GM21717 (cell line): ENCODE data around the gene DFFB.

ENCODE experiments used
- ATAC-seq: cut with Tn5 transposase; IDR thresholded peaks from one replicate; pipeline ENCODE4 v1.9.1; 2021; ENCODE audit warnings: mild to moderate bottlenecking, moderate library complexity; ENCODE audit not compliant: unreplicated experiment

Gene DFFB

GRCh38 chr1:3828391-3828790 is 28.9 kb upstream of the DFFB start:
- ATAC-seq, result no peak

- ATAC-seq, result no peak
Observed at GRCh38 chr1:3831689-3832088, 25.6 kb upstream of the DFFB start.

GRCh38 chr1:3834701-3835100 is 22.6 kb upstream of the DFFB start:
- no peak for ATAC-seq

- ATAC-seq, result no peak
Observed at GRCh38 chr1:3836421-3836820, 20.9 kb upstream of the DFFB start.

GRCh38 chr1:3837200-3837599 is 20.1 kb upstream of the DFFB start:
- ATAC-seq, result no peak

- ATAC-seq, result no peak
Observed at GRCh38 chr1:3837685-3838084, 19.6 kb upstream of the DFFB start.

- ATAC-seq, result no peak
Observed at GRCh38 chr1:3838788-3839187, 18.5 kb upstream of the DFFB start.

GRCh38 chr1:3841491-3841890 is 15.8 kb upstream of the DFFB start:
- ATAC-seq, result no peak

GRCh38 chr1:3842912-3843311 is 14.4 kb upstream of the DFFB start:
- no peak for ATAC-seq

- ATAC-seq, result no peak
Observed at GRCh38 chr1:3846541-3846940, 10.7 kb upstream of the DFFB start.

GRCh38 chr1:3847081-3847480 is 10.2 kb upstream of the DFFB start:
- no peak for ATAC-seq

- no peak for ATAC-seq
Observed at GRCh38 chr1:3850857-3851256, 6.4 kb upstream of the DFFB start.

GRCh38 chr1:3851292-3851691 is 6.0 kb upstream of the DFFB start:
- no peak for ATAC-seq

GRCh38 chr1:3852091-3852490 is 5.2 kb upstream of the DFFB start:
- ATAC-seq, result no peak

- ATAC-seq, result no peak
Observed at GRCh38 chr1:3852711-3853485, 4.4 kb upstream of the DFFB start.

GRCh38 chr1:3857791-3858129 is 484 bp downstream of the DFFB start:
- ATAC-seq, result no peak

GRCh38 chr1:3858231-3858981 is 1.1 kb downstream of the DFFB start:
- no peak for ATAC-seq

GRCh38 chr1:3863231-3863935 is 6.1 kb downstream of the DFFB start:
- no peak for ATAC-seq

- no peak for ATAC-seq
Observed at GRCh38 chr1:3864884-3865283, 7.6 kb downstream of the DFFB start.

- no peak for ATAC-seq
Observed at GRCh38 chr1:3865606-3866160, 8.4 kb downstream of the DFFB start.

GRCh38 chr1:3868464-3869006 is 11.3 kb downstream of the DFFB start:
- ATAC-seq, result no peak
